Rectal smooth muscle tissue (tissue), 1 donor: ENCODE data around the gene FOXQ1.
A peak's percentile ranks its signal among the peaks of the same experiment; 100 is the strongest.

Experiments used
- H3K27ac ChIP-seq: one replicate; pipeline ENCODE4 v1.7.0; 2013; ENCODE audit warnings: low read depth, low read length, inconsistent platforms
- H3K27me3 ChIP-seq: one replicate; pipeline ENCODE4 v1.7.0; 2013; ENCODE audit warnings: low read length; ENCODE audit not compliant: control insufficient read depth, insufficient read depth
- H3K36me3 ChIP-seq: one replicate; pipeline ENCODE4 v1.7.0; 2013; ENCODE audit warnings: low read length; ENCODE audit not compliant: control insufficient read depth, insufficient read depth
- H3K4me1 ChIP-seq: one replicate; pipeline ENCODE4 v1.7.0; 2013; ENCODE audit warnings: low read length; ENCODE audit not compliant: control insufficient read depth, insufficient read depth
- H3K4me3 ChIP-seq: one replicate; pipeline ENCODE4 v1.7.0; 2013; ENCODE audit warnings: low read length
- H3K9ac ChIP-seq: one replicate; pipeline ENCODE4 v1.7.0; 2013; ENCODE audit warnings: low read length

The FOXQ1 gene, protein sequence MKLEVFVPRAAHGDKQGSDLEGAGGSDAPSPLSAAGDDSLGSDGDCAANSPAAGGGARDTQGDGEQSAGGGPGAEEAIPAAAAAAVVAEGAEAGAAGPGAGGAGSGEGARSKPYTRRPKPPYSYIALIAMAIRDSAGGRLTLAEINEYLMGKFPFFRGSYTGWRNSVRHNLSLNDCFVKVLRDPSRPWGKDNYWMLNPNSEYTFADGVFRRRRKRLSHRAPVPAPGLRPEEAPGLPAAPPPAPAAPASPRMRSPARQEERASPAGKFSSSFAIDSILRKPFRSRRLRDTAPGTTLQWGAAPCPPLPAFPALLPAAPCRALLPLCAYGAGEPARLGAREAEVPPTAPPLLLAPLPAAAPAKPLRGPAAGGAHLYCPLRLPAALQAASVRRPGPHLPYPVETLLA

DNA sequence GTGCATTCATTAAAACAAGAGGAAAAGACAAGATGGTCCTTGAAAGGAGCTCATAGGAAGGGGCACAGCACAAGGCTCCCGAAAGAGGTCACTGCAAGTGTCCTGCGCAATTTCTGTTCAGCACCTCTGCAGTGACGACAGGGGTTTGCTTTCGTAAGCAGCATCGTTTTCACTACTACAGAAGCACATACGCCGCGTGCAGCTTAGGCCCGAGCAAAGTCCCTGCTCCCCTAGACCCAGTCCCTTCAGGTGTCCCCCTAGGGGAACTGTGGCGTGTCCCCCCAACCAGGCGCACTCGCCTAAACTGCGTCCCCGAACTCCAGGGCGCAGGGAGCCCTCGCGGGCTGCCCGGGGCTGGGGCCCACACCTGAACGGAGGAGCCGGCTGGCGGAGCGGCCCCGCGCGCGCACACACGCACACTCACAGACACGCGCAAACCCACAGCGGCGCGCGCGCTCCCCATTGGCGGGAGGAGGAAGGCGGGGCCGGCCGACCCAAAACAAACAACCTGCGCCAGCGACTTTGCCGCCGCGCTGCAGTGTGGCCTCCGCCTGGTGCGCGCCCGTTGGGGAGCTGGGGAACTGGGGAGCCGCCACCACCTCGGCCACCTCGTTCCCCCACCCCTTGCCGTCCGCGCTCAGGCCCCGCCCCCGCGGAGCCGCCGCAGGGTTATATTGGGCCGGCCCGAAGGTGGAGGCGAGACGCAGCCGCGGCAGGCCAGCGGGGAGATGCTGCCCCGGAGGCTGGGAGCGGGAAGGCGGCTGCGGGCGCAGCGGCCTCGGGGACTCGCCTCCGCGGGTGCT lies at the start of gene FOXQ1:
Gene FOXQ1 (plus strand): TSS at position 699 of the 803 bp plus-strand sequence. CDS start 607 bp downstream, outside the sequence.
- H3K27me3 ChIP-seq, result peaks cover 9% of the 10 kb centered on the region
- H3K4me3 ChIP-seq, result peak within 1 kb of the TSS; percentile 60
- H3K4me1 ChIP-seq, result no peaks in the 10 kb centered on the region
- H3K9ac ChIP-seq, result no peak within 1 kb of the TSS
- no peaks in the 10 kb centered on the region for H3K36me3 ChIP-seq
- H3K27ac ChIP-seq, result no peak within 1 kb of the TSS

DNA sequence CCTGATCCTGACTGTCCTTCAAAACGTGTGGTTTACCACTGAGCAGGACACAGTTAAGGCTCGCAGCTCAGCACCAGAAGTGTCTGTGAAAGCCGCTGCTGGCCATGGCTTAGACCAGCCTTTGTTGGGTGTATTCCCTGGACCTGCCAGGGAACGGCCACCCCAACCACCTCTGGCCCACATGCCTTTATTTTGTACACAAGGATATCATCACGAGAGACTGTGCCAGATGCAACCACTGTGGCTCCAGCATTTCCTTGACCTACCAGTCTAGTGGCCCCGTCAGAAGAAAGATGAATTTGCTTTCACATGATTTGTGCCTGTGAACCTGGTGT lies 49.2 kb upstream of the FOXQ1 start:
- H3K4me3 ChIP-seq, result no peak overlapping the region
- no peaks in the 10 kb centered on the region for H3K36me3 ChIP-seq
- no peak overlapping the region for H3K9ac ChIP-seq
- no peaks in the 10 kb centered on the region for H3K4me1 ChIP-seq
- no peak overlapping the region for H3K27ac ChIP-seq
- no peaks in the 10 kb centered on the region for H3K27me3 ChIP-seq

DNA sequence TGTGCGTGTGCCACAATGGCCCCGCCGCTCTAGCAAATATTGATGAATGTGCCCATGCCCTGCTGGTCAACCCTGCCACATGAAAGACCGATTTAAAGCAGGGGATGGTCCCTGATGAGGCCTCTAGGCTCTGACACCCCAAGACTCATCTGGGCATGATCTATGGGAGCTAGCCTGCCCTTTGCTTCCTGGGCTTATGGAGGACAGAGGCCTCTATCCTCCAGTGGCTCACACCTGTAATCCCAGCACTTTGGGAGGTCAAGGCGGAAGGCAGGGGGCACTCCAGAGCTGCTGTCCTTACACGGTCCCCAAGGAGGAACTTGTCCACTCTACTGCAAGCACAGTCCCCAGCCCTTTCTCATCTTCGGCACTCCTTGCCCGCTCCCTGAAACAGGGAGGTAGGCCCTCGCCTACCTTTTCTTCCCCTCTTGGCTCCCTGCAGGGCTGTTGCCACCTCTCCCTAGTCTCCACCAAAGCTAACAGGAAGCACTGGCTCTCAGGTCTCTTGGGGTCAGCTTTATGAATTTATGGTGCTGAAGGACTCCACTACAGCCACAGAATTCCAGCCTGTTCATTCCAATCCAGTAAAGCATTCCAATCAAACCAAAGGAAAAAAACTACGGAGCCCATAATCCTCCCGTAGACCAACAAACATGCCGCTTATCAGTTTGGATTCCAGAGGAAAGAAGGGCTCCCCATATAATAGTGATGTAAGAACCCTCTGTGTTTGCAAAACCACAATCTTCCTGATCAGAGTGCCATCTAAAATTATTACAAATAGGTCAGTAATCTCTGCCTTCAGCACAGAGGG lies 48.7 kb upstream of the FOXQ1 start:
- Histone ChIP-seq H3K27me3 (no peaks in the 10 kb centered on the region), H3K4me1 (no peaks in the 10 kb centered on the region), H3K4me3 (no peak overlapping the region), H3K36me3 (no peaks in the 10 kb centered on the region), H3K9ac (no peak overlapping the region), H3K27ac (no peak overlapping the region)

DNA sequence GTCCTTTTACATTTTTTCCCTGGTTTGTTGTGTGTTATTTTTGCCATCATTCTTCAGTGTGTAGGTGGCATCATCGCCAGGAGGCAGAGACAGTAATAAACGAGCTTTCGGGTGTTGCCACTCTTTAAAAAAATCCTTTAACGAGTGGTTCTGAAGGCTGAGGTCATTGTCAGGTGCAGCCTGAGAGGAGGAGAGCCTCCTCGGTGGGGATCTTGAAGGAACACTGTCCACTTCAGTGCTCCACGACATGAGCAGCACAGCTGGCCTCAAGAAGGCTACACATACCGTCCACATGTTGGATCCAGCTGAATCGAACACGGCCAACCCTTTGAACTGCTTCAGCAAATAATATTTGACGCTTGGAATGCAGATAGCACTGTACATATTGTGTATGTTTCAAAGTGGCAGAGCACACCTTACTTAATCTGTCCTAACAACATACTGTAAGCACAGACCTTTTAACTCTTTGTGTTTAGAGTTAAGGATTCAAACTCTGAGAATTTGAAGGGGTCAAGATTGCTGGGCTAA lies 48.0 kb upstream of the FOXQ1 start:
- Histone ChIP-seq H3K27me3 (no peaks in the 10 kb centered on the region), H3K36me3 (no peaks in the 10 kb centered on the region), H3K4me3 (no peak overlapping the region), H3K27ac (no peak overlapping the region), H3K4me1 (no peaks in the 10 kb centered on the region), H3K9ac (no peak overlapping the region)

DNA sequence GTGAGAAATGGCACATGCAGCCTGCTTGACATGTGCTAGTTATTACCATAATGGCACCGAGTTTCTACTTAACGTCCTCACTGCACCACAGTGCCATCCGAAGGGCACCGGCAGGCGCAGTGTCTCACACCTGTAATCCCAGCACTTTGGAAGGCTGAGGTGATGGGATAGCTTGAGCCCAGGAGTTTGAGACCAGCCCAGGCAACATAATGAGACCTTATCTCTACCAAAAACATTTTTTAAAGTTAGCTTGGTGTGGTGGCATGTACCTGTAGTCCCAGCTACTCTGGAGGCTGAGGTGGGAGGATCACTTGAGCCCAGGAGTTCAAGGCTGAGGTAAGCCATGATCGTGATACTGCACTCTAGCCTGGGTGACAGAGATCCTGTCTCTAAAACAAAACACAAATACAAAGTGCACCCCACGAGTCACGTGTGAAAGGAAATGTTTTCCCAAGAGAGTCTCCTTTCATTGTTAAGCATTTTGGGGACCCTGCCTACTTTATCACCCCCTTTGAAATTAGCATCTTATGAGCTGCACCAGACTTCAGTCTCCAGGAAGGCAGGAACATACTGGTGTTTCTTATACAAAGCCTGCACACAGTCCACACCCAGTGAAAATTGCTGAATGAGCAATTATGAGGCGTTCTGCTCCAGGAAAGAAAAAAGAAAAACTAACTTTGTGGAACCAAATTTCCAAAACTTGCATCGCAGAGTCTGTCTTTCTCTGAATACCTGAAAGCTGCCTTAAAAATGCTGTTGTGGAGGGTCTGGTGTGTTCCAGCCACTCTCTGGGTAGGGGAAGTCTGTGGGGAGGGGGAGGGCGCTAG lies 47.1 kb upstream of the FOXQ1 start:
- Histone ChIP-seq H3K27ac (no peak overlapping the region), H3K36me3 (no peaks in the 10 kb centered on the region), H3K4me3 (no peak overlapping the region), H3K27me3 (no peaks in the 10 kb centered on the region), H3K4me1 (no peaks in the 10 kb centered on the region), H3K9ac (no peak overlapping the region)

DNA sequence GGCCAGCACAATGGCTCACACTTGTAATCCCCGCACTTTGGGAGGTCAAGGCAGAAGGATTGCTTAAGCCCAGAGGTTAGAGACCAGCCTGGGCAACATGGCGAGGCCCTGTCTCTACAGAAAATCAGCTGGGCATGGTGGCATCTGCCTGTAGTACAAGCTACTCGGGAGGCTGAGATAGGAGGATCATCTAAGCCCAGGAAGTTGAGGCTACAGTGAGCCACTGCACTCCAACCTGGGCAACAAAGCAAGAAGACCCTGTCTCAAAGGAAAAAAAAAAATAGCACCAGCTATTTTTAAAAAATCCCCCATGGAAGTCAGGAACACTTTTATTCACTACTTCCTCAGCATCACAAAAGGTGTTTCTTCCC lies 45.2 kb upstream of the FOXQ1 start:
- no peaks in the 10 kb centered on the region for H3K36me3 ChIP-seq
- no peaks in the 10 kb centered on the region for H3K4me1 ChIP-seq
- no peak overlapping the region for H3K4me3 ChIP-seq
- no peaks in the 10 kb centered on the region for H3K27me3 ChIP-seq
- no peak overlapping the region for H3K9ac ChIP-seq
- no peak overlapping the region for H3K27ac ChIP-seq

DNA sequence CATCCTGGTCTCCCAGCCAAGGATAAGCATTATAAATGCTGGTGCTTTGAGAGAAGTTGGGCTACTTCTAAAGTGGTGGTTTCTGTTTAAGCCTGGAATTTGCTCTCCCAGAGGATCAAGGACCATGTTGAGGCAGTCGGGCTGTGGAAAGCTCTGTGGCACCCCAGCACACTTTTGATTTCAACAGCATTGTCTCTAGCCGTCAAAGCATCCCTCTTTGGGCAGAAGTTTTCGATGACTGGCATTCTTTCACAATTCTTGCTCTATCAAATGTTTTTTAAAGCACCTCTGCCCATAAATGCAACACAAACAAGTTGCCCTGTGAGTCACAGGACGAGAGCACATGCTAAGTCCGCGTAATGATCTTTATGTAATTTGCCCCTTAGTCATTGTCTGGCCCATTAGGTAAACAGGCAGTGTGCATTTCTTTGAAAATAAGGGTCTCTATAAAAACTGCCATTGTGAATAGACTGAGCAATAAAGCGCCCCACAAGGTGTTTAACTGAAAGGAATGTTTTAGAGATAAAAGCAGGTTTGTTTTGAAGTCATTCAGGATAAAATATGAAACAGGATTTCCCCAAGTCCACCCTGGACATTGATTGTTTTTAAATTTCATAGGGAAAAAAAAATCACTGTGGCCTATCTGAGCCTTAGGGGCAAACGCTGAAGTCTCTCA lies 44.7 kb upstream of the FOXQ1 start:
- Histone ChIP-seq H3K36me3 (no peaks in the 10 kb centered on the region), H3K4me3 (no peak overlapping the region), H3K27ac (no peak overlapping the region), H3K27me3 (no peaks in the 10 kb centered on the region), H3K4me1 (no peaks in the 10 kb centered on the region), H3K9ac (no peak overlapping the region)

DNA sequence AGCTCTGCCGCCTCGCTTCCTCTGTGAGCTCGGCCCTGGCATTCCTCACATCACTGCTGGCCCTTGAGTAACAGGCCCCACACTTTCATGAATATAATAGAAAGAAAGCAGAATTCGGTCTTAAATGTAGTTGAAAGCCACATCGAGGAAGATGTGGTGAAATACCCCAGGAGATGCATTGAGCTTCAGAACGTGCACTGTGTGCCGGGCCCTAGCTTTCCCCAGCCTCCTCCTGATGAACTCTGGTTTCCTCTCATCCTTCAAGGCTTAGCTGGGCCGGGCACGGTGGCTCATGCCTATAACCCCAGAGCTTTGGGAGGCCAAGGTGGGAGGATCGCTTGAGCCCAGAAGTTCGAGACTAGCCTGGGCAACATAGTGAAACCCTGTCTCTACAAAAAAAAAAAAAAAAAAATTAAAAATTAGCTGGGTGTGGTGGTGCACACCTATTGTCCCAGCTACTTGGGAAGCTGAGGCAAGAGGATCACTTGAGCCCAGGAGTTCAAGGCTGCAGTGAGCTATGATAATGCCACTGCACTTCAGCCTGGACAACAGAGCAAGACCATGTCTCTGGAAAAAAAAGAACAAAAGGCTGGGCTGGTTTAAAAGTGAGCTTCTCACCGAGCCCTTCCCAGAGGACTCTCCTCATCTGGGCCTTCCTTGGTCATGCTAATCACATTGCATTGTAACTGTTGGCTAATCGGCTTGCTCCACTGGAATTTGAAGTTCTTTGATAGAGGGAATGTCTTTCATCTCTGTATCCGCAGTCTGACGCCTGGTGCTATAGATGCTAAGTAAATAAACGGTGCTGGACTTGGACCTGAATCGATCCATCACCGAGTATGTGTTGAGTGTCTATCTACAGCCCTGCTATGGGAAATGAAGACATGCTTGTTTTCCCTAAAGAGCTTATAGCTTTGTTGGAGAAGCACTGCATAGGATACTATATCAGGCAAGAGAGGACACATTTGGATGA lies 43.8 kb upstream of the FOXQ1 start:
- no peak overlapping the region for H3K9ac ChIP-seq
- H3K4me1 ChIP-seq, result no peaks in the 10 kb centered on the region
- no peak overlapping the region for H3K4me3 ChIP-seq
- H3K27ac ChIP-seq, result no peak overlapping the region
- no peaks in the 10 kb centered on the region for H3K36me3 ChIP-seq
- no peaks in the 10 kb centered on the region for H3K27me3 ChIP-seq

DNA sequence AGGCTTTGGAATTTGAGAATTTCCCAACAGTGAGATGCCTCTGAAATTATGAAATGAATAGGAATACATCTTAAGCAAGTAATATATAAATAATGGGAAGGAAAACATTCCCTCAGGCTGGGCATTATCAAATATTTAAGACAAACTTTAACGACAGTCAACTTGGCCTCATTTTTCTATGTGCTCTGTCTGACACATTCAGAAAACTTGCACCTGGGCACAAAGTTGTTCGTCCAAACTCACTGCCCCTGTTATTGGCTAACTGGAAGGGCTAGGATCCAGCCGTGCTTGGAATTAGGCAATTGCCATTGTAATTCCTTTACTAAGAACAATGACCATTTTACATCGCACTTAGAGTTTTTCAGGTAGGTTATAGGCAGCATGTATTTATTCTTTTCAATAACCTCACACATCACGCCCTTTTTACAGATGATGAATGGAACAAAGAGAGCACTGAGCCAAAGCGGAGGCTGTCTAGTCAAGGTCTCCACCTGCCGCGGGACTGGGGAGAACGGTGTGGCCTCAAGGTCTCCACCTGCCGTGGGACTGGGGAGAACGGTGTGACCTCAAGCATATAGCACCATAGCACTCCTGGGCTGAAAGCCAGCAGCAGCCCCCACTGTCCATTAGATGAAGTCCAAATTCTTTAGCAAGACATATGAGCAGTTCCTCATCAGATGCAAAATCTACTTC lies 40.7 kb upstream of the FOXQ1 start:
- H3K36me3 ChIP-seq, result no peaks in the 10 kb centered on the region
- no peak overlapping the region for H3K4me3 ChIP-seq
- no peak overlapping the region for H3K27ac ChIP-seq
- H3K9ac ChIP-seq, result no peak overlapping the region
- H3K27me3 ChIP-seq, result no peaks in the 10 kb centered on the region
- H3K4me1 ChIP-seq, result no peaks in the 10 kb centered on the region

DNA sequence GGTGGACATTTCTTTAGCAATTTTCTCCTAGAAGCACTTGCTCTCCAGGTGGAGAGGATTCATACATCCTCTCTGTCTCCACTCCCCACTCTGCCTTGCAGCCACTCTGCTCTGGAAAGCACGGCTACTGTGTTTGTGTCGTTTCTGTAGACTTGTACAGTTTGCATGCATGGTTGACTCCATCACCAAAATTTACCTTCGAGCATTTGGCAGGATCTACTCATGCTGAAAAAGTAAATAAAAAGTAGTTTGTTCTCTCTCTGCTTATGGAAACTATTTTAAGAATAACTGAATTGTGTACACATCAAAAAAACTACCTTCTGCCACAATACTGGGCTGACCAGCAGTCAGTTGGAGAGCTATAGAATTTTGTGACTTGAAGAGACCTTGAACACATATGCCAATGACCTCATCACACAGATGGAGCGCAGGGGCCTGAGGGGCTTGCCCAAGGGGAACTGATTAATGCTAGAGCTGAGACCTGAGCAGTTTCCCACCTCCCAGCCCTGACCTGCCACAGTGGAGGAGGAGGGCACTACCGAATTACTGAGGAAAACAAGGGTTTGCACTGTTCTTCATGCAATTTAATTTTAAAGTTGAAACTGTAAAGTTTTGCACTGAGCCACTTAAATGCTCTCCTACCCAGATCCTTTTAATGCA lies 33.7 kb upstream of the FOXQ1 start:
- Histone ChIP-seq H3K27me3 (no peaks in the 10 kb centered on the region), H3K4me3 (no peak overlapping the region), H3K4me1 (no peaks in the 10 kb centered on the region), H3K27ac (no peak overlapping the region), H3K9ac (no peak overlapping the region), H3K36me3 (no peaks in the 10 kb centered on the region)
